Breast epithelium (tissue), 4 donors: Measurements from ENCODE around the gene SAMD14. TPM values are rescaled to one million over a fixed set of nuclear protein-coding genes. Genes with fewer than 3 reads are reported as not detected.
A peak's percentile ranks its signal among the peaks of the same experiment; 100 is the strongest.

Source experiments
- DNase-seq, 2 donors: peaks; one replicate each; pipeline ENCODE4 v3.0.0-alpha.2; 2019; ENCODE audit warnings: low spot score in 2 of 2
- H3K27ac ChIP-seq, 2 donors: fragments of 200-600 bp; sonication (generic) in 1 of 2; one replicate each; pipeline ENCODE4 v1.5.1; 2016 to 2019; ENCODE audit warnings: mild to moderate bottlenecking in 1 of 2
- H3K27me3 ChIP-seq, 2 donors: fragments of 200-600 bp; sonication (generic) in 1 of 2; one replicate each; pipeline versions ENCODE4 v1.5.1 to v1.6.0; 2017 to 2019; ENCODE audit warnings: control low read depth in 1 of 2, mild to moderate bottlenecking in 1 of 2
- H3K36me3 ChIP-seq: fragments of 200-600 bp; one replicate; pipeline ENCODE4 v1.5.1; 2019
- H3K4me1 ChIP-seq, 2 donors: fragments of 200-600 bp; sonication (generic); one replicate each; pipeline ENCODE4 v1.5.1; 2016 to 2019; ENCODE audit warnings: control low read depth in 1 of 2
- H3K4me3 ChIP-seq, 3 donors: fragments of 200-600 bp; sonication (generic); 1 replicate in 2 of 3; 2 replicates in 1 of 3; pipeline ENCODE4 v1.5.1; 2016 to 2019; ENCODE audit warnings: mild to moderate bottlenecking in 3 of 3, moderate library complexity in 2 of 3
- H3K9me3 ChIP-seq, 2 donors: fragments of 200-600 bp; sonication (generic) in 1 of 2; one replicate each; pipeline ENCODE4 v1.5.1; 2016 to 2019; ENCODE audit warnings: control low read depth in 1 of 2
- CTCF ChIP-seq, 3 donors: fragments of 450-650 bp; IDR thresholded peaks; one replicate each; pipeline ENCODE4 v1.5.1; 2016 to 2017; ENCODE audit warnings: antibody characterized with exemption in 3 of 3, mild to moderate bottlenecking in 3 of 3, moderate library complexity in 3 of 3
- POLR2A ChIP-seq: fragments of 450-650 bp; IDR thresholded peaks from one replicate; pipeline ENCODE4 v1.6.1; 2016; ENCODE audit warnings: antibody characterized with exemption, mild to moderate bottlenecking, moderate library complexity
- POLR2AphosphoS5 ChIP-seq, 3 donors: sonication (generic); formaldehyde crosslinking; IDR thresholded peaks; one replicate each; pipeline ENCODE4 v1.6.1; 2017; ENCODE audit warnings: antibody characterized with exemption in 3 of 3
- intact Hi-C: fragments of 100-400 bp; cut with DNase I; formaldehyde crosslinking; loops from one replicate; pipeline ENCODE4 v1.15.1; 2023; ENCODE audit warnings: low total_unique reads
- total RNA-seq, 3 donors: library from RNA; depleted of rRNA; stranded (reverse); fragments of >200 nt; gene quantifications; one replicate each; pipeline ENCODE4 v1.1.0, GENCODE V29; 2016

The SAMD14 gene
- total RNA-seq, 3 donors from 2014 or later = 0.16 to 0.98 TPM; not detected in 1

- Histone ChIP-seq H3K4me1 (no peaks in the 10 kb centered on the region), H3K36me3 (no peaks in the 10 kb centered on the region), H3K4me3 (no peak overlapping the region), H3K27ac (no peak overlapping the region), H3K9me3 (no peaks in the 10 kb centered on the region), H3K27me3 (no peaks in the 10 kb centered on the region)
- TF ChIP-seq CTCF (IDR thresholded peaks at IDR 0.05) (peak; percentile 83 to 94 (median 93)), POLR2AphosphoS5 (IDR thresholded peaks at IDR 0.05) (no peak)
- peak in 1 of 2 donors; percentile 64 for DNase-seq
- intact Hi-C loops = loop anchor here (2.0 kb wide), 1 partner anchor 65 kb away; no protein-coding TSS in a partner anchor
Observed at GRCh38 chr17:50087246-50087911, 42.6 kb downstream of the SAMD14 start.

GRCh38 chr17:50081757-50082156 is 48.2 kb downstream of the SAMD14 start:
- Histone ChIP-seq H3K4me3 (no peak overlapping the region), H3K27me3 (no peaks in the 10 kb centered on the region), H3K27ac (no peak overlapping the region), H3K9me3 (no peaks in the 10 kb centered on the region), H3K4me1 (no peaks in the 10 kb centered on the region), H3K36me3 (no peaks in the 10 kb centered on the region)
- DNase-seq = no peak
- TF ChIP-seq POLR2AphosphoS5 (IDR thresholded peaks at IDR 0.05) (no peak), CTCF (IDR thresholded peaks at IDR 0.05) (no peak), POLR2A (no peak)
- intact Hi-C loops = no loop called here

- intact Hi-C loops = no loop called here
- Histone ChIP-seq H3K27me3 (no peaks in the 10 kb centered on the region), H3K9me3 (no peaks in the 10 kb centered on the region), H3K4me3 (no peak overlapping the region), H3K36me3 (no peaks in the 10 kb centered on the region), H3K27ac (no peak overlapping the region), H3K4me1 (no peaks in the 10 kb centered on the region)
- DNase-seq = no peak
- TF ChIP-seq POLR2AphosphoS5 (IDR thresholded peaks at IDR 0.05) (no peak), POLR2A (no peak), CTCF (IDR thresholded peaks at IDR 0.05) (no peak)
Observed at GRCh38 chr17:50080827-50081226, 49.1 kb downstream of the SAMD14 start.

- no peaks in the 10 kb centered on the region for H3K36me3 ChIP-seq
Observed at GRCh38 chr17:50080096-50080480, 49.9 kb downstream of the SAMD14 start.

More at GRCh38 chr17:50080096-50080480, 49.9 kb downstream of the SAMD14 start:
- no peaks in the 10 kb centered on the region for H3K9me3 ChIP-seq
- no peak overlapping the region for H3K4me3 ChIP-seq
- H3K27ac ChIP-seq = peak overlapping the region in 1 of 2 donors; percentile 56
- TF ChIP-seq POLR2AphosphoS5 (IDR thresholded peaks at IDR 0.05) = no peak
- TF ChIP-seq POLR2A = no peak
- no peak for TF ChIP-seq CTCF (IDR thresholded peaks at IDR 0.05)
- no peaks in the 10 kb centered on the region for H3K27me3 ChIP-seq
- no peaks in the 10 kb centered on the region for H3K4me1 ChIP-seq
- no peak for DNase-seq
- intact Hi-C loops = no loop called here
